Measurements from ENCODE around the gene ZBTB7C. TPM values are rescaled to one million over a fixed set of nuclear protein-coding genes. Genes with fewer than 3 reads are reported as not detected.

ZBTB7C gene
- total RNA-seq, 2 experiments from 2014 or later = not detected

DNA sequence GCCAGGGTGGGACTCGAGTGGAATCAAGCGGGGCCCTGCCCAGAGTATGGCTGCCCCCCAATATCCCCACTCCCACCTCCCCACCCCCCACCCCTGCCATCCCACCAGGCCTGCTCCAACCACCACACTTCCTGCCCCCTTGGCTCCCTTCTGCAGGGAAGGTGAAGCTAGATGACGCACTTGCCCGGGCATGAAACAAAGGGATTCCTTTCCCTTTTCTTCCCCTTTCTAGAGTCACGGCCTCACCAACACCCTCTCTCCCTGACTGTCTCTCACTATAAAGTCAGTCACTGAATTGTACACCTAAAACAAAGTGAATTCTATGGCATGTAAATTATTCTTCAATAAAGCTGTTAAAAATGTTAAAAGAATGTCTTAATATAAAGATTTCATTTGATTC is 16.0 kb downstream of the ZBTB7C start:
- DNase-seq (no peak), ATAC-seq (no peak)
- intact Hi-C loops (cut with micrococcal nuclease) = no loop called here
- Mint-ChIP-seq H3K4me1 (ENCODE audit: low read depth) (no peaks in the 10 kb centered on the region), H3K27me3 (peaks cover 37% of the 10 kb centered on the region), H3K27ac (no peak overlapping the region), H3K4me3 (no peak overlapping the region), H3K36me3 (ENCODE audit: low read depth) (no peaks in the 10 kb centered on the region), H3K9me3 (no peaks in the 10 kb centered on the region)
- CTCF ChIA-PET = no interaction called here
- POLR2A ChIA-PET = no interaction called here
- no peak for TF ChIP-seq CTCF (IDR thresholded peaks at IDR 0.05)

DNA sequence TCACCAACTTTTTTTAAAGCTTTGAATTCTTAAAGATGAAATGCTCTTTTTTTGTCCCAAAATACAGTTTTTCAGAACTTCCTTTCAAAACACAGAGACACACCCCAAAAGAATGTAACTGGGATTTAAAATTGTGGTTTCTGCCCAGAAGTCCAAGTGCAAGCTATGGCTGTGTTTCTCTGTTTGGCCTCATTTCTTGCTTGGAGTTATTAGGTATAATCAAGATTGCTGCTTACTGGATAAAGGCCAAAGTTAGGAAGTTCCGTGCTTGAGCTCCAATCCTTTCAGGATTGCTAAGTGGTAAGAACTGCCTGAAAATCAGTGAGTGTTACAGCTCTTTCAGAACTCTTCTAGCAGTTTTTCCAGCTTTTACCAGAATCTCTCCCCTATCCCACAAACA is 16.9 kb downstream of the ZBTB7C start:
- Mint-ChIP-seq H3K27ac (no peak overlapping the region), H3K4me3 (no peak overlapping the region), H3K4me1 (ENCODE audit: low read depth) (no peaks in the 10 kb centered on the region), H3K27me3 (peaks cover 33% of the 10 kb centered on the region), H3K9me3 (no peaks in the 10 kb centered on the region), H3K36me3 (ENCODE audit: low read depth) (no peaks in the 10 kb centered on the region)
- ChIA-PET POLR2A (no interaction called here), CTCF (no interaction called here)
- ATAC-seq (no peak), DNase-seq (no peak)
- TF ChIP-seq CTCF (IDR thresholded peaks at IDR 0.05) = no peak
- intact Hi-C loops (cut with micrococcal nuclease) = no loop called here

GRCh38 chr18:48391868-48392267 is 17.3 kb downstream of the ZBTB7C start:
- ATAC-seq (no peak), DNase-seq (no peak)
- no peak overlapping the region for H3K4me3 Mint-ChIP-seq
- H3K27me3 Mint-ChIP-seq = peaks cover 35% of the 10 kb centered on the region
- intact Hi-C loops (cut with micrococcal nuclease) = no loop called here
- H3K4me1 Mint-ChIP-seq (ENCODE audit: low read depth) = no peaks in the 10 kb centered on the region
- no peaks in the 10 kb centered on the region for H3K36me3 Mint-ChIP-seq (ENCODE audit: low read depth)
- ChIA-PET POLR2A (no interaction called here), CTCF (no interaction called here)
- H3K9me3 Mint-ChIP-seq = no peaks in the 10 kb centered on the region
- no peak for TF ChIP-seq CTCF (IDR thresholded peaks at IDR 0.05)
- no peak overlapping the region for H3K27ac Mint-ChIP-seq

- Mint-ChIP-seq H3K27ac (no peak overlapping the region), H3K9me3 (no peaks in the 10 kb centered on the region), H3K27me3 (peaks cover 38% of the 10 kb centered on the region), H3K36me3 (ENCODE audit: low read depth) (no peaks in the 10 kb centered on the region), H3K4me3 (no peak overlapping the region), H3K4me1 (ENCODE audit: low read depth) (no peaks in the 10 kb centered on the region)
- no peak for TF ChIP-seq CTCF (IDR thresholded peaks at IDR 0.05)
- no peak for DNase-seq
- intact Hi-C loops (cut with micrococcal nuclease) = no loop called here
- ATAC-seq = no peak
- POLR2A ChIA-PET = no interaction called here
- CTCF ChIA-PET = no interaction called here
Observed at GRCh38 chr18:48390641-48391040, 18.5 kb downstream of the ZBTB7C start.

DNA sequence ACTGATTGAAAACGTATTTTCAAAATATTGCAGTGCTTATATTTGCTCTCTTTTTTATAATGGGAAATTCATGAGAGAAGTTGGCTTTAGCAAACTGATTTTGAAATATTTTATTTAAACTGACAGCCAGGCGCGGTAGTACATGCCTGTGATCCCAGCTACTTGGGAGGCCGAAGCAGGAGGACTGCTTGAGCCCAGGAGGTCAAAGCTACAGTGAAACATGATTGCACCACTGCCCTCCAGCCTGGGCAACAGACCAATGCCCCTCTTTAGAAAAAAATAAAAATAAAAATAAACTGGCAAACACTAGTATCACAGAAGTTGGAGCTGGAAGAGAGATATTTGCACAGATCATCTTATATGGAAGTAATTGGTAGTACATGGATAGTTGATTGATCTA is 20.7 kb downstream of the ZBTB7C start:
- ATAC-seq (no peak), DNase-seq (no peak)
- Mint-ChIP-seq H3K9me3 (no peaks in the 10 kb centered on the region), H3K27ac (no peak overlapping the region), H3K4me1 (ENCODE audit: low read depth) (no peaks in the 10 kb centered on the region), H3K36me3 (ENCODE audit: low read depth) (no peaks in the 10 kb centered on the region), H3K27me3 (peaks cover 26% of the 10 kb centered on the region), H3K4me3 (no peak overlapping the region)
- POLR2A ChIA-PET = no interaction called here
- no peak for TF ChIP-seq CTCF (IDR thresholded peaks at IDR 0.05)
- CTCF ChIA-PET = no interaction called here
- intact Hi-C loops (cut with micrococcal nuclease) = no loop called here

All from activated CD8-positive, alpha-beta T cell treated with anti-CD3 and anti-CD28 coated beads for 36 hours (primary cell).